ENCODE measurements around the gene GRM3.

- no peak for TF ChIP-seq NFYC (CRISPR knock-in tag; IDR thresholded peaks at IDR 0.05)
- no peak for TF ChIP-seq POLR2AphosphoS5 (IDR thresholded peaks at IDR 0.05; ENCODE audit: low read depth, low read length)
- no peak for TF ChIP-seq NFIC (IDR thresholded peaks at IDR 0.05; ENCODE audit: low read length)
- TF ChIP-seq ZBTB38 (CRISPR knock-in tag; IDR thresholded peaks at IDR 0.05): no peak
- no peak for TF ChIP-seq ZNF512B (CRISPR knock-in tag; IDR thresholded peaks at IDR 0.05; ENCODE audit: borderline replicate concordance)
- TF ChIP-seq SP2 (CRISPR knock-in tag; IDR thresholded peaks at IDR 0.05): no peak
- peak; percentile 53 for TF ChIP-seq CTCF (CRISPR knock-in tag; IDR thresholded peaks at IDR 0.05)
- no peak for TF ChIP-seq TRAFD1 (CRISPR knock-in tag; IDR thresholded peaks at IDR 0.05; ENCODE audit: borderline replicate concordance)
- no peak for TF ChIP-seq TCF12 (IDR thresholded peaks at IDR 0.05)
- no peak for TF ChIP-seq TCF12 (CRISPR knock-in tag; IDR thresholded peaks at IDR 0.05)
Measured at GRCh38 chr7:86814661-86815379, 171.1 kb downstream of the GRM3 start.

Data from HepG2 (cell line).